ENCODE measurements around the gene ANTXR1.

Gene ANTXR1

DNA sequence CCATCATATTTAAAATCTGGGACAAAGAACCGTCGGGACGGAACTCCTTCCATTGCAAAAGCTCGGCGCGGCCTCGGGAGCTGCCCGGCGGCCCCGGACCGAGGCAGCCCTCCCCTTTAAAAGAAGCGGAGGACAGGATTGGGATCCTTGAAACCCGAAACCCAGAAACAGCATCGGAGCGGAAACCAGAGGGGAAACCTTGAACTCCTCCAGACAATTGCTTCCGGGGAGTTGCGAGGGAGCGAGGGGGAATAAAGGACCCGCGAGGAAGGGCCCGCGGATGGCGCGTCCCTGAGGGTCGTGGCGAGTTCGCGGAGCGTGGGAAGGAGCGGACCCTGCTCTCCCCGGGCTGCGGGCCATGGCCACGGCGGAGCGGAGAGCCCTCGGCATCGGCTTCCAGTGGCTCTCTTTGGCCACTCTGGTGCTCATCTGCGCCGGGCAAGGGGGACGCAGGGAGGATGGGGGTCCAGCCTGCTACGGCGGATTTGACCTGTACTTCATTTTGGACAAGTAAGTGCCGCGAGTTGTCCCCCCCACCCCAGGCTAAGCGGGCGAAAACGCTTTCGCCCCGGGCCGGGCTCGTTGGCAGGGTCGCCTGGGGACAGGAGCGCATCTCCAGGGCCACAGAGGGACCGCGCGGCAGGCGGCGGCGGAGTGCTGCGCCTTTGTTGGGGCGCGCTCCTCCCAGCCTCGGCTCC is at the start of gene ANTXR1:
Gene ANTXR1, plus strand, starts transcription at position 38 of the 698 bp plus-strand sequence. Its CDS starts 321 bp downstream, at position 359.
- peak; percentile 79 for DNase-seq

GRCh38 chr2:68964282-68964681 is 48.7 kb upstream of the ANTXR1 start:
- DNase-seq, result no peak

- no peak for DNase-seq
Measured at GRCh38 chr2:68968221-68968620, 44.8 kb upstream of the ANTXR1 start.

- no peak for DNase-seq
Measured at GRCh38 chr2:68969736-68970490, 43.1 kb upstream of the ANTXR1 start.

DNA sequence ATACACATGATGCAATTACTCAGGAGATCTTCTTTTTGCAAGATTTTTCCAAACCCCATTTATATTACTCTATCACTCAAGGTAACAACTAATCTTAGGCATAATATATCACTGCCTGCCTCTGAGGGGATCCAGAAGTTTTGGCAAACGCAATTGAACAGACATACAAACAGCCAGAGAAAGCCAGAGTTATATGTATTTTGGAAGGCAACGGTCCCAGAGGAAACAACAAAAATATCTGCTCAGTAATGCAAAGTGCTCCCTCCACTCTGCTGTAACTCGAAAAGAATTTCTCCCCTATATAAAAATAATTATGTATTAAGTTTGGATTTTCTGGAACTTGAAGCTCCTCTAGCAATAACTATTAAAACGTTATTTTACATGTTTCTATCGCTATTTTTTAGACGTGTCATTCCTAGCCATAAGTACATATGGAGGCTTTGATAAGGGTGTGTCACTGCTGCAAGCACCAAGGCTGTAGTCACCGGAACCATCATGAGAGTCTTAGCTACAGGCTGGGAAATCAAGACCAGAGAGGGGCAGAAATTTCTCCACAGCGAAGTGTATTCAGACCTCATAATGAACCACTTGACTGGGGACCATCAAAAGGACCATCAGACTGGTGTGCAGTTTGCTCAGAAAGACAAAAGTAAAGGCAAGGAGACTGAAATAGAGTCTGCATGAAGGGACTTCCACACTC is 42.3 kb upstream of the ANTXR1 start:
- no peak for DNase-seq

DNA sequence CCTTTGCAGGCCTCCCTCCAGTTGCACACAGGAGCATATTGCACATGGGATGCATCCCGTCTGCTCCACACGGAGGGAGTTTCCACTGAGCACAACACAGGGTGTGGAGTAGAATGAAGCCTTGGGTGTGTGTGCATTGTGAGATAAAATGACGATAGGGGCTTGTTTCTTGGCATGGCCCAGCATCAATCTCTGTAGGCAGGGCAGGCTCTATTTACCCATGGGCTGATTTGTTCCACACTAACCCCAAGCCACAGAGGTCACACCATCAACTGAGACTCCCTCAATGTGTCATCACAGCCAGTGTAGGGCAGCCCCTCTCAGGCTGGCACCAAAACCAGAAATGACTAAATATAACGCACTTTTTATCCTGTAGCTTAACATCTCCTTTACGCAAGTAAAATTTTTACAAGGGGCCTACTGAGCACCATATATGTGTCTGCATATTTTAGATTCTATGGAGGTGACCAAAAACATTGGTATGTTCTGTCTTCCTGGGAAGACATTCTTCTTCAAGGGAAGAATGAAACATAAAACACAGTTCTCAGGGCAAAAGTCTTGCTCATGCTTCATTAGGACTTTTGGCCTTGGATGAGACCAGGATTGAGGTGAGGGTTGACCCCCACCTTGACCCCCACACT is 41.3 kb upstream of the ANTXR1 start:
- no peak for DNase-seq

DNA sequence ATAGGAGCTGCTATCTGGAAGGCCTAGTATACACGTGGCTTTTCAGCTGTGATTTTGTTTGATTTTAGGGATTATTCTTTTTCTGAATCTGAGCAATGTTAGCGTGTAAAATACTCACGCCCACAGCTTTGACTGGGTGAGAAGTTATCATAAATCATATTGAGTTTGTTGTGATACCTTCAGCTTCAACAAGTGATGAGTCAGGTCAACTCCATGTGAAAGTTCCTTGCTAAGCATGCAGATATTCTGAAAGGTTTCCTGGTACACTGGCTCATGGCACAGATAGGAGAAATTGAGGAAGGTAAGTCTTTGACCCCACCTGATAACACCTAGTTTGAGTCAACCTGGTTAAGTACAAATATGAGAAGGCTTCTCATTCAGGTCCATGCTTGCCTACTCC is 38.7 kb upstream of the ANTXR1 start, which contains the start of gene GKN1:
Gene GKN1, plus strand, starts transcription at position 386 of the 400 bp plus-strand sequence. CDS start 42 bp downstream, outside the sequence.
- DNase-seq, result no peak

GRCh38 chr2:68974946-68975665 is 37.9 kb upstream of the ANTXR1 start:
- no peak for DNase-seq

DNA sequence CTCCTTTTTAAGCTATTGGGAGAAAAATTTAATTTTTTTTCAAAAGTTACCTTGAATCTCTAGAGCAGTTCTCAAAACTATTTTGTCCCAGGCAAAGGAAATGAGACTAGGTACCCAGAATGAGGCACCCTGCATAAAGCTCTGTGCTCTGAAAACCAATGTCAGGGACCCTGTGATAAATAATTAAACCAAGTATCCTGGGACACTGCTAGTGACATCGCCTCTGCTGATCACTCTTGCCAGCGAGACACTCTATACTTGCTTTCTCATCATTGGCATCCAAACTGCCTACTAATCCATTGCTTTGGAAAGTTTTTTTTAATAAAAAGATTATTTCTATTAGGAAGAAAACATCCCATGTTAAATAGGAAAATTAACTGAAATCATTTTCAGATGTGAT is 37.1 kb upstream of the ANTXR1 start:
- DNase-seq, result no peak

DNA sequence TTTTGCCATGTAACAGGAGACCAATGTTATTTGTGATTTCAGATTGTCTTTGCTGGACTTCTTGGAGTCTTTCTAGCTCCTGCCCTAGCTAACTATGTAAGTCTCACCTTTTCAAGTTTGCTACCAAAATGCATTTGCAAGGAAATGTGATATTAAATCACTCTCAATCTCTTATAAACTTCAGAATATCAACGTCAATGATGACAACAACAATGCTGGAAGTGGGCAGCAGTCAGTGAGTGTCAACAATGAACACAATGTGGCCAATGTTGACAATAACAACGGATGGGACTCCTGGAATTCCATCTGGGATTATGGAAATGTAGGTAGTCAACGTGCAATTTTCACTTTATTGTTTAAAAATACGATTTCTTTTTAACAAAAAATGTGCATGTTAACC is 35.5 kb upstream of the ANTXR1 start:
- DNase-seq, result no peak

GRCh38 chr2:68978098-68978497 is 34.9 kb upstream of the ANTXR1 start:
- no peak for DNase-seq

DNA sequence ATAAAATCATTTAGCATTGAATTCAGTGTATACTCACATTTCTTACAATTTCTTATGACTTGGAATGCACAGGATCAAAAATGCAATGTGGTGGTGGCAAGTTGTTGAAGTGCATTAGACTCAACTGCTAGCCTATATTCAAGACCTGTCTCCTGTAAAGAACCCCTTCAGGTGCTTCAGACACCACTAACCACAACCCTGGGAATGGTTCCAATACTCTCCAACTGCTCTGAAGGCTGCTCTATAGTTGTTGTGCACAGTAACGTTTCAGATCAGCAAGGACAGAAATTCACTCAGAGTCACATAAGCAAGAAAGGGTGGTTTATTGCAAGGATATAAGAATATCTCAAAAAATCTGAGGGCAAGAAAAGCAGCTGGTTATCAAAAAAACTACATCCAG is 32.0 kb upstream of the ANTXR1 start:
- DNase-seq, result no peak

- DNase-seq, result no peak
Measured at GRCh38 chr2:68987021-68987503, 25.9 kb upstream of the ANTXR1 start.

DNA sequence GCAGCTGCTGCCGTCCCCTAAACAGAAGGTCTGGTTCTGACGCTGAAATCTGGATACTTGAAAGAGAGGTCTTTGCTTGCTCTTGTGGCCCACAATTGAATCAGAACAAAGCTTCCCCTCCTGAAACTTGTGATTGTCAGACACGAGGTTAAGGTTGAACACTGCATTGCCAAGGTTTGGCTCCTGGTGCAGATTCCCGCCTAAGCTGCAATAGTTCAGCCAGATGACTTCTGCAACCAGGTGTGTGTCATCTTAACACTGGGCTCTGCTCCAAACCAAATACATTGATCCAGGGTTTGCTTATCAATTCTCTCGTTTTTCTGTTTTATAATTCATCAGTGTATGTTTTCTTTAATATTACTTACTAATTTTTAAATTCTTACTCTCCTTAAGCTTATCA is 23.9 kb upstream of the ANTXR1 start:
- DNase-seq, result no peak

GRCh38 chr2:68992341-68992740 is 20.6 kb upstream of the ANTXR1 start:
- no peak for DNase-seq

GRCh38 chr2:68992933-68993332 is 20.0 kb upstream of the ANTXR1 start:
- DNase-seq, result no peak

- no peak for DNase-seq
Measured at GRCh38 chr2:68993660-68994059, 19.3 kb upstream of the ANTXR1 start.

GRCh38 chr2:68994864-68995263 is 18.1 kb upstream of the ANTXR1 start:
- DNase-seq, result no peak

DNA sequence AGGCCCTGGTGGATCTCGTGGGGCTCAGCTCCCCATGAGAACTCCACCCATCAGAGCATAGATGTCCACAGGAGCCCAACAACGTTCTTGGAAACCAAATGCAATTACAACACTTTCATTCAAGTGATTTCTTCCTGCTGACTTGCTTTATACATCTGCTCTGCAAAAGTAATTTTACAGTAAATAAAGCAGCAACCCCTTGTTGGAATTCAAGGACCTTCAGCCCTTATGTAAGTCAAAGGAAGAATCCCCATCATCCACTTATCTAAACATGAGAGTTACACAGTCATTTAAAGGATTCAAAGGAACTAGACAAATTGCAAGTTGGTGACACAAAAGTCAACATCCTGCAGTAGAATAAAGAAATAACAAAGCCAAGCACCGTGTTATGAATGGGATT is 17.1 kb upstream of the ANTXR1 start:
- no peak for DNase-seq

DNA sequence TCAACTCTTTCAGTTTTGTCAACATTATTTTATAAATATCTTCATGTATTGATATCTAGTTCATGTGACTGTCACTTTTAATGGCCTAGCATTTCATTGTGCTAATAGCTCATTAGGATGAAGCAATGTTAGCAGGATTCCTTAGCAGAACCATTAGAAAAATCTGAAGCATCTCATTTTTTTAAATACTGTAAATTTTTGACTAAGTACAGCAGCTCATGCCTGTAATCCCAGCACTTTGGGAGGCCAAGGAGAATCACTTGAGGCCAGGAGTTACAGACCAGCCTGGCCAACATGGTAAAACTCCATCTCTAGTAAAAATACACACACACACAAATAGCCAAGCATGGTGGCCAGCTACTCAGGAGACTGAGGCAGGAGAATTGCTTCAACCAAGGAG is 15.6 kb upstream of the ANTXR1 start:
- no peak for DNase-seq

GRCh38 chr2:69001879-69002278 is 11.1 kb upstream of the ANTXR1 start:
- DNase-seq, result no peak

- no peak for DNase-seq
Measured at GRCh38 chr2:69003731-69004130, 9.2 kb upstream of the ANTXR1 start.
